ENCODE data around the gene CCDC142. TPM values are rescaled to one million over a fixed set of nuclear protein-coding genes. Genes with fewer than 3 reads are reported as not detected.
A peak's percentile ranks its signal among the peaks of the same experiment; 100 is the strongest.
"Not testable (repeated sequence)": the region's sequence is repeated elsewhere in the genome, so short reads cannot be mapped to it uniquely, and the experiment has no call there.

CCDC142 gene
- polyA plus RNA-seq, 1 donor from 2014 or later = 21.6 TPM

- TF ChIP-seq EP300 (conservative IDR thresholded peaks at IDR 0.05; ENCODE audit: poor library complexity, severe bottlenecking) (no peak), EZH2 (IDR thresholded peaks at IDR 0.05; ENCODE audit: borderline replicate concordance, insufficient read depth, low read length, poor library complexity, severe bottlenecking) (no peak), MXI1 (conservative IDR thresholded peaks at IDR 0.05; ENCODE audit: poor library complexity, severe bottlenecking) (no peak), RAD21 (conservative IDR thresholded peaks at IDR 0.05) (no peak), POLR2AphosphoS5 (IDR thresholded peaks at IDR 0.05) (no peak), SMC3 (conservative IDR thresholded peaks at IDR 0.05; ENCODE audit: poor library complexity) (no peak), CTCF (IDR thresholded peaks at IDR 0.05; ENCODE audit: poor library complexity, severe bottlenecking) (no peak), TAF1 (IDR thresholded peaks at IDR 0.05; ENCODE audit: low read depth) (no peak)
- TF ChIP-seq, protein P1, sequence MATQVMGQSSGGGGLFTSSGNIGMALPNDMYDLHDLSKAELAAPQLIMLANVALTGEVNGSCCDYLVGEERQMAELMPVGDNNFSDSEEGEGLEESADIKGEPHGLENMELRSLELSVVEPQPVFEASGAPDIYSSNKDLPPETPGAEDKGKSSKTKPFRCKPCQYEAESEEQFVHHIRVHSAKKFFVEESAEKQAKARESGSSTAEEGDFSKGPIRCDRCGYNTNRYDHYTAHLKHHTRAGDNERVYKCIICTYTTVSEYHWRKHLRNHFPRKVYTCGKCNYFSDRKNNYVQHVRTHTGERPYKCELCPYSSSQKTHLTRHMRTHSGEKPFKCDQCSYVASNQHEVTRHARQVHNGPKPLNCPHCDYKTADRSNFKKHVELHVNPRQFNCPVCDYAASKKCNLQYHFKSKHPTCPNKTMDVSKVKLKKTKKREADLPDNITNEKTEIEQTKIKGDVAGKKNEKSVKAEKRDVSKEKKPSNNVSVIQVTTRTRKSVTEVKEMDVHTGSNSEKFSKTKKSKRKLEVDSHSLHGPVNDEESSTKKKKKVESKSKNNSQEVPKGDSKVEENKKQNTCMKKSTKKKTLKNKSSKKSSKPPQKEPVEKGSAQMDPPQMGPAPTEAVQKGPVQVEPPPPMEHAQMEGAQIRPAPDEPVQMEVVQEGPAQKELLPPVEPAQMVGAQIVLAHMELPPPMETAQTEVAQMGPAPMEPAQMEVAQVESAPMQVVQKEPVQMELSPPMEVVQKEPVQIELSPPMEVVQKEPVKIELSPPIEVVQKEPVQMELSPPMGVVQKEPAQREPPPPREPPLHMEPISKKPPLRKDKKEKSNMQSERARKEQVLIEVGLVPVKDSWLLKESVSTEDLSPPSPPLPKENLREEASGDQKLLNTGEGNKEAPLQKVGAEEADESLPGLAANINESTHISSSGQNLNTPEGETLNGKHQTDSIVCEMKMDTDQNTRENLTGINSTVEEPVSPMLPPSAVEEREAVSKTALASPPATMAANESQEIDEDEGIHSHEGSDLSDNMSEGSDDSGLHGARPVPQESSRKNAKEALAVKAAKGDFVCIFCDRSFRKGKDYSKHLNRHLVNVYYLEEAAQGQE (IDR thresholded peaks at IDR 0.05; ENCODE audit: borderline replicate concordance) = no peak
- peaks cover 3% of the 10 kb centered on the region for H3F3A ChIP-seq (ENCODE audit: insufficient read depth, low read length, poor library complexity, severe bottlenecking)
- no peaks in the 10 kb centered on the region for H3K79me2 ChIP-seq (replicated peaks; ENCODE audit: insufficient read depth, low read length)
- H4K20me1 ChIP-seq (ENCODE audit: insufficient read depth) = no peaks in the 10 kb centered on the region
- H3K9ac ChIP-seq (ENCODE audit: low read length) = peak overlapping the region; percentile 84
- peak overlapping the region; percentile 94 for H3K27ac ChIP-seq (ENCODE audit: low read length)
- no peaks in the 10 kb centered on the region for H3K27me3 ChIP-seq (ENCODE audit: insufficient read depth, low read depth, low read length)
- no peaks in the 10 kb centered on the region for H3K9me3 ChIP-seq (ENCODE audit: low read length)
- peak overlapping the region; percentile 83 for H3K4me3 ChIP-seq (ENCODE audit: low read length)
- peak overlapping the region; percentile 99 for H2AFZ ChIP-seq (ENCODE audit: low read depth, low read length)
- H3K4me2 ChIP-seq (ENCODE audit: low read length) = peak overlapping the region; percentile 68
- H3K9me2 ChIP-seq (ENCODE audit: insufficient read depth, low read length) = no peaks in the 10 kb centered on the region
- no peaks in the 10 kb centered on the region for H3K36me3 ChIP-seq (ENCODE audit: insufficient read depth, low read length)
Measured at GRCh38 chr2:74471332-74472065, 11.3 kb downstream of the CCDC142 start.

GRCh38 chr2:74470742-74471141, 12.1 kb downstream of the CCDC142 start:
- H3K36me3 ChIP-seq (ENCODE audit: insufficient read depth, low read length); H3K79me2 ChIP-seq (replicated peaks; ENCODE audit: insufficient read depth, low read length); H4K20me1 ChIP-seq (ENCODE audit: insufficient read depth); H3F3A ChIP-seq (ENCODE audit: insufficient read depth, low read length, poor library complexity, severe bottlenecking); H3K9ac ChIP-seq (ENCODE audit: low read length); H3K4me2 ChIP-seq (ENCODE audit: low read length); H3K9me2 ChIP-seq (ENCODE audit: insufficient read depth, low read length); H3K27ac ChIP-seq (ENCODE audit: low read length); H3K9me3 ChIP-seq (ENCODE audit: low read length); H3K4me3 ChIP-seq (ENCODE audit: low read length); H2AFZ ChIP-seq (ENCODE audit: low read depth, low read length); H3K27me3 ChIP-seq (ENCODE audit: insufficient read depth, low read depth, low read length): not testable (repeated sequence)
